Adrenal gland (tissue), 12 donors: ENCODE results near the gene ADGRA1. TPM values are rescaled to one million over a fixed set of nuclear protein-coding genes. Genes with fewer than 3 reads are reported as not detected.

Experiments used
- DNase-seq, 7 donors: peaks; one replicate each; pipeline ENCODE4 v3.0.0-alpha.2; 2019 to 2020
- H3K27ac ChIP-seq, 5 donors: fragments of 200-600 bp; sonication (generic) in 4 of 5; 1 replicate in 3 of 5; 2 replicates in 2 of 5; pipeline versions ENCODE4 v1.5.1 to v1.8.0; 2016 to 2020; ENCODE audit warnings: mild to moderate bottlenecking in 1 of 5
- H3K27me3 ChIP-seq: fragments of 200-600 bp; 2 replicates; pipeline ENCODE4 v1.8.0; 2021
- H3K36me3 ChIP-seq, 2 donors: fragments of 200-600 bp; replicated peaks in 1 of 2; 1 replicate in 1 of 2; 2 replicates in 1 of 2; pipeline versions ENCODE4 v1.5.1 to v1.8.0; 2018 to 2022
- H3K4me1 ChIP-seq, 2 donors: fragments of 200-600 bp; replicated peaks in 1 of 2; 1 replicate in 1 of 2; 2 replicates in 1 of 2; pipeline versions ENCODE4 v1.5.1 to v1.8.0; 2018 to 2021
- H3K4me3 ChIP-seq, 4 donors: fragments of 200-600 bp; sonication (generic) in 3 of 4; one replicate each; pipeline ENCODE4 v1.5.1; 2016 to 2018
- H3K9me3 ChIP-seq, 3 donors: fragments of 200-600 bp; sonication (generic) in 1 of 3; replicated peaks in 1 of 3; 1 replicate in 2 of 3; 2 replicates in 1 of 3; pipeline versions ENCODE4 v1.5.1 to v1.8.0; 2016 to 2021
- POLR2A ChIP-seq, 2 donors: fragments of 450-650 bp; IDR thresholded peaks; one replicate each; pipeline ENCODE4 v1.6.1; 2017; ENCODE audit warnings: antibody characterized with exemption in 2 of 2, mild to moderate bottlenecking in 2 of 2, moderate library complexity in 1 of 2
- WGBS, 4 donors: extraction: QIAGEN DNeasy Blood & Tissue Kit in 2 of 4; methylation state at CpG; one replicate each; pipeline versions ENCODE4 v1.1.5 to v1.1.7; 2013 to 2017; 5-methylcytosine and 5-hydroxymethylcytosine counted together
- intact Hi-C, 2 donors: fragments of 100-400 bp; cut with DNase I; formaldehyde crosslinking; loops; one replicate each; pipeline versions ENCODE4 v1.14.1 to v1.15.0; 2022 to 2023
- polyA plus RNA-seq, 3 donors: library from polyadenylated mRNA; stranded (reverse); fragments of 200-250 nt in 2 of 3; fragments of 350-450 nt in 1 of 3; fragmentation: Illumina TruSeq in 1 of 3; extraction: RNeasy Lipid Tissue Mini Kit (QIAGEN cat#74804) in 1 of 3; gene quantifications; one replicate each; pipeline ENCODE4 v1.2.3, GENCODE V29; 2013 to 2014
- total RNA-seq, 9 donors: library from RNA; depleted of rRNA in 4 of 9; stranded (reverse); fragments of >200 nt in 4 of 9; fragments of 120-200 nt in 1 of 9; fragmentation: NEBNext Ultra II Directional in 1 of 9; extraction: Animal tissue kit (Norgen Biotek cat#: 25700) in 1 of 9; gene quantifications; one replicate each; pipeline versions ENCODE4 v1.1.0 to v1.2.4, GENCODE V29; 2013 to 2023
- TF ChIP-seq, protein P1 (sequence below), 6 experiments: fragments of 450-650 bp in 4 of 6; fragments of 200-600 bp in 2 of 6; sonication (generic) in 1 of 6; IDR thresholded peaks; 1 replicate in 5 of 6; 2 replicates in 1 of 6; pipeline versions ENCODE4 v1.5.1 to v1.8.0; 2016 to 2021; ENCODE audit warnings: antibody characterized with exemption in 6 of 6, mild to moderate bottlenecking in 2 of 6, moderate library complexity in 1 of 6
- donor health status: healthy with polysubstance abuse.
- donor health status: Bipolar disorder and iron deficiency.
- donor health status: DM: yes; HTN: yes; CAD: no.
- donor health status: DM: no; HTN: no; CAD: no.
- donor health status: DM: no; HTN: no; CAD: no.
- donor health status: DM: yes; HTN: yes; CAD: no.

ADGRA1 gene
- total and polyA plus RNA-seq, 12 donors, result 0.06 to 8.2 (median 2.7) TPM; not detected in 2

DNA sequence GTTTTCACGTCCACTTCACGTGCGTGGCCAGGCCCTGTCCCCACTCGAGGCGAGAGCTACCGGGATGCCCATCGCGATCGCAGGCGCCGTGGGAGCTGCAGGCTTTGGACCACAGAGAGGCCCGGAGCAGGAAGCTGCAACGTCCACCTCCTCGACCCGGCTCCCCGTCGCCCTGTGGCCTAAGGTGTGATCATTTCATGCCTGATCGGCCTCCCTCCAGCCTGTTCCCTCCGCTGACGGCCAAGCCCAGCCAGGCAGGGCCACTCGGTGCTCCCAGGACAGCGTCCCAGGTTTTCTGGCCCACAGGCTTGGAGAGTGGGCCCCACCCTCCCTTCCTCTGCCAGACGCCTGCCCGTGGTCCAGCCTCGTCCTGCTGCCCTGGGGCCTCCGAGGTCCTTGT lies 91.9 kb downstream of the ADGRA1 start:
- TF ChIP-seq, protein P1, sequence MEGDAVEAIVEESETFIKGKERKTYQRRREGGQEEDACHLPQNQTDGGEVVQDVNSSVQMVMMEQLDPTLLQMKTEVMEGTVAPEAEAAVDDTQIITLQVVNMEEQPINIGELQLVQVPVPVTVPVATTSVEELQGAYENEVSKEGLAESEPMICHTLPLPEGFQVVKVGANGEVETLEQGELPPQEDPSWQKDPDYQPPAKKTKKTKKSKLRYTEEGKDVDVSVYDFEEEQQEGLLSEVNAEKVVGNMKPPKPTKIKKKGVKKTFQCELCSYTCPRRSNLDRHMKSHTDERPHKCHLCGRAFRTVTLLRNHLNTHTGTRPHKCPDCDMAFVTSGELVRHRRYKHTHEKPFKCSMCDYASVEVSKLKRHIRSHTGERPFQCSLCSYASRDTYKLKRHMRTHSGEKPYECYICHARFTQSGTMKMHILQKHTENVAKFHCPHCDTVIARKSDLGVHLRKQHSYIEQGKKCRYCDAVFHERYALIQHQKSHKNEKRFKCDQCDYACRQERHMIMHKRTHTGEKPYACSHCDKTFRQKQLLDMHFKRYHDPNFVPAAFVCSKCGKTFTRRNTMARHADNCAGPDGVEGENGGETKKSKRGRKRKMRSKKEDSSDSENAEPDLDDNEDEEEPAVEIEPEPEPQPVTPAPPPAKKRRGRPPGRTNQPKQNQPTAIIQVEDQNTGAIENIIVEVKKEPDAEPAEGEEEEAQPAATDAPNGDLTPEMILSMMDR (IDR thresholded peaks at IDR 0.05), result no peak
- TF ChIP-seq POLR2A (IDR thresholded peaks at IDR 0.05), result no peak
- intact Hi-C loops, result no loop called here
- 85 to 88% (median 86%) methylated on average over 23 to 26 of the region's 26 CpGs for WGBS, 4 donors
- Histone ChIP-seq H3K4me1 (no peaks in the 10 kb centered on the region), H3K27me3 (no peaks in the 10 kb centered on the region), H3K27ac (no peak overlapping the region), H3K36me3 (no peaks in the 10 kb centered on the region), H3K4me3 (no peak overlapping the region), H3K9me3 (no peaks in the 10 kb centered on the region)
- no peak for DNase-seq

DNA sequence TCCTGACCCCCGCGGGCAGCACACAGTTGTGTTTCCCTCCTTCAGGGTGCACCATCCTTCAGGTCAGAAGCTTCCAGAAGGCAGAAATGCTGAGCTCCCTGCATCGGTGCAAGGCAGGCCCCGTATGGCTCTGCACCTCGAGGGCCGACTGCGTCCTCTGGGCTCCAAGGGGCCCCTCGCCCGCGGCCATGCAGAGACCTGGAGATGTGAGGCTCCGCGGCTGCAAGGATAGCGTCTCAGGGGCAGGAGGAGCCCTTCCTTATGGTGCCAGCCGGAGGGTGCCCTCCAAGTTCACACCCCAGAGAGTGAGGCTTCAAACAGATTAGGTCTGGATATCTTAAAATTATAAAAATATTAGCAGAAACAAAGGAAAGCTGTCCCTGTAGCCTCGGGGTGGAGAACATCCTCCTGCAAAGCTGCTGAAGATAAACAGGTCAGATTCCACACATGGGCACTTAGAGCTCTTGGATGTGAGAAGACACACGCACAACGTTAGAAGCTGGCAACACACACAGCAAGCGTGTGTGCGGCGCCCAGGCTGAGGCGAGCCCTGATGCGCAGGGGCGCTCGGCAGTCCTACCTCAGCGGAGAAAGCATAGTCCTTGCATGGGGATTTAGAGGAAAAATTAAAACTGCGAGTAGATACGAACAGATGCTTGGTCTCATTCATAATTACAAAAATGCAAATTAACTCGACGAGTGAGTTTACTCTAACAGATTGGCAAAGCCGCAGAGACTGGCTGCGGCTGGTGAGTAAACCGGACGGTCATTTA lies 92.7 kb downstream of the ADGRA1 start:
- H3K27ac ChIP-seq, result no peak overlapping the region
- H3K36me3 ChIP-seq, result no peaks in the 10 kb centered on the region
- no peak overlapping the region for H3K4me3 ChIP-seq
- TF ChIP-seq, protein P1 (IDR thresholded peaks at IDR 0.05), result no peak
- TF ChIP-seq POLR2A (IDR thresholded peaks at IDR 0.05), result no peak
- H3K27me3 ChIP-seq, result no peaks in the 10 kb centered on the region
- H3K4me1 ChIP-seq, result no peaks in the 10 kb centered on the region
- no peak for DNase-seq
- intact Hi-C loops, result no loop called here
- no peaks in the 10 kb centered on the region for H3K9me3 ChIP-seq
- WGBS, 4 donors, result 87 to 93% (median 90%) methylated on average over 23 to 33 of the region's 33 CpGs

DNA sequence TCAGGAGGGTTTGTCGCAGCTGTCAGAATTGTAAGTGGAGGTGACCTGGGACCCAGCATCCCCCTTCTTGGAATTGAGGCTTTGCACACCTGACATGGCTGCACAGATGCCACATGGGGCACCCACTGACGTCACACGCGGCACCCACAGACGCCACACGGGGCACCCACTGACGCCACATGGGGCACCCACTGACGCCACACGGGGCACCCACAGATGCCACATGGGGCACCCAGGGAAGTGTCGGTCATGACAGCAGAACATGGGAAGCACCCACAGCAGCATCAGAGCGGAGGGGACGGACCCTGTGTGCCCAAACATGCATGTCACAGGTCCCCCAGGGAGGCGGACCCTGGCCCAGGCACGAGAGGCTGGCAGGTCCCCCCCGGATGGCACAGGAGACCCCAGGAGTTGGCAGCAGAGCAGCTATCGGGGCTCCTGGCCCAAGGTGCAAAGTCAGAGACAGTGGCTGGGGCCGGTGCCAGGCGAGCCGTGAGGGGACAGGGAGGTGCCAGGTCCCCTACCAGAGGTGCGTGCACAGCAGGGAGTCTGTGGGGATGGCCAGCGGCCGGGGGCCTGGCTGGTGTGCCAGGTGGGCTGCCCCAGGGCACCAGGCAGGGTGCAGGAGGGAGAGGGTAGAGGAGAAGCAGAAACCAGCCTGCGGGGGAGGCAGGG lies 93.4 kb downstream of the ADGRA1 start:
- TF ChIP-seq, protein P1 (IDR thresholded peaks at IDR 0.05), result no peak
- no peak for TF ChIP-seq POLR2A (IDR thresholded peaks at IDR 0.05)
- 82 to 87% (median 85%) methylated on average over 18 to 23 of the region's 23 CpGs for WGBS, 4 donors

More for the DNA sequence above, 93.4 kb downstream of the ADGRA1 start:
- Histone ChIP-seq H3K27me3 (no peaks in the 10 kb centered on the region), H3K4me1 (no peaks in the 10 kb centered on the region), H3K27ac (no peak overlapping the region), H3K9me3 (no peaks in the 10 kb centered on the region), H3K4me3 (no peak overlapping the region), H3K36me3 (no peaks in the 10 kb centered on the region)
- intact Hi-C loops, result no loop called here
- no peak for DNase-seq

Other genes with a start within 250 kb of the ADGRA1 start
- 1 to 10 TPM in 3 of 9 donors, under 1 TPM in 3, not detected in 3; 0.15 to 2.4 (median 1.0) TPM for gene CFAP46, start 145.4 kb upstream of the ADGRA1 start, total RNA-seq
- 1 to 10 TPM in 2 of 3 donors, under 1 TPM in 1; 0.73 to 5.5 (median 1.1) TPM for gene CFAP46, start 145.4 kb upstream of the ADGRA1 start, polyA plus RNA-seq
- 10 to 100 TPM in 8 of 9 donors, 1 to 10 TPM in 1; 9.7 to 93.4 (median 40.7) TPM for gene KNDC1, start 72.3 kb downstream of the ADGRA1 start, total RNA-seq
- 10 to 100 TPM in 2 of 3 donors, 1 to 10 TPM in 1; 1.0 to 53.2 (median 19.2) TPM for gene KNDC1, start 72.3 kb downstream of the ADGRA1 start, polyA plus RNA-seq
- gene UTF1, start 142.3 kb downstream of the ADGRA1 start, total RNA-seq, result under 1 TPM in 1 of 9 donors, not detected in 8; 0.19 TPM
- gene UTF1, start 142.3 kb downstream of the ADGRA1 start, polyA plus RNA-seq, result under 1 TPM in 1 of 3 donors, not detected in 2; 0.24 TPM
- 1 to 10 TPM in 6 of 9 donors, under 1 TPM in 3; 0.06 to 3.0 (median 1.3) TPM for gene VENTX, start 149.9 kb downstream of the ADGRA1 start, total RNA-seq
- gene VENTX, start 149.9 kb downstream of the ADGRA1 start, polyA plus RNA-seq, result 1 to 10 TPM in 2 of 3 donors, under 1 TPM in 1; 0.26 to 4.4 (median 1.7) TPM
- gene ADAM8, start 188.9 kb downstream of the ADGRA1 start, total RNA-seq, result 1 to 10 TPM in 8 of 9 donors, under 1 TPM in 1; 0.61 to 5.3 (median 3.4) TPM
- gene ADAM8, start 188.9 kb downstream of the ADGRA1 start, polyA plus RNA-seq, result 1 to 10 TPM in 2 of 3 donors, under 1 TPM in 1; 0.66 to 7.7 (median 5.2) TPM
- gene TUBGCP2, start 220.9 kb downstream of the ADGRA1 start, total RNA-seq, result 10 to 100 TPM; 30.9 to 77.8 (median 61.1) TPM
- 100 to 1,000 TPM in 2 of 3 donors, 10 to 100 TPM in 1; 54.1 to 234 (median 145) TPM for gene TUBGCP2, start 220.9 kb downstream of the ADGRA1 start, polyA plus RNA-seq
- gene ZNF511, start 221.0 kb downstream of the ADGRA1 start, total RNA-seq, result 10 to 100 TPM; 19.6 to 45.4 (median 38.3) TPM
- 100 to 1,000 TPM in 2 of 3 donors, 10 to 100 TPM in 1; 20.0 to 146 (median 102) TPM for gene ZNF511, start 221.0 kb downstream of the ADGRA1 start, polyA plus RNA-seq
- 10 to 100 TPM in 2 of 9 donors, 1 to 10 TPM in 2, under 1 TPM in 1, not detected in 4; 0.55 to 21.5 (median 7.0) TPM for gene CALY, start 249.0 kb downstream of the ADGRA1 start, total RNA-seq
- gene CALY, start 249.0 kb downstream of the ADGRA1 start, polyA plus RNA-seq, result 10 to 100 TPM in 2 of 3 donors, 1 to 10 TPM in 1; 6.0 to 30.7 (median 18.3) TPM